Sigmoid colon (tissue), 4 donors: ENCODE measurements around the gene PDE2A.

ENCODE experiments used
- EP300 ChIP-seq, 4 donors: sonication (generic); formaldehyde crosslinking; IDR thresholded peaks; one replicate each; pipeline ENCODE4 v1.6.1; 2017; ENCODE audit warnings: antibody characterized with exemption in 4 of 4
- POLR2A ChIP-seq, 2 donors: fragments of 450-650 bp; IDR thresholded peaks; one replicate each; pipeline ENCODE4 v1.6.1; 2016; ENCODE audit warnings: antibody characterized with exemption in 2 of 2, mild to moderate bottlenecking in 2 of 2, moderate library complexity in 2 of 2
- POLR2AphosphoS5 ChIP-seq, 4 donors: sonication (generic); formaldehyde crosslinking; IDR thresholded peaks; one replicate each; pipeline ENCODE4 v1.6.1; 2017; ENCODE audit warnings: antibody characterized with exemption in 4 of 4
- TF ChIP-seq, protein P1 (sequence below), 4 experiments: fragments of 450-650 bp in 3 of 4; fragments of 200-600 bp in 1 of 4; IDR thresholded peaks; one replicate each; pipeline ENCODE4 v1.5.1; 2016 to 2019; ENCODE audit warnings: antibody characterized with exemption in 4 of 4, mild to moderate bottlenecking in 3 of 4, moderate library complexity in 2 of 4

DNA sequence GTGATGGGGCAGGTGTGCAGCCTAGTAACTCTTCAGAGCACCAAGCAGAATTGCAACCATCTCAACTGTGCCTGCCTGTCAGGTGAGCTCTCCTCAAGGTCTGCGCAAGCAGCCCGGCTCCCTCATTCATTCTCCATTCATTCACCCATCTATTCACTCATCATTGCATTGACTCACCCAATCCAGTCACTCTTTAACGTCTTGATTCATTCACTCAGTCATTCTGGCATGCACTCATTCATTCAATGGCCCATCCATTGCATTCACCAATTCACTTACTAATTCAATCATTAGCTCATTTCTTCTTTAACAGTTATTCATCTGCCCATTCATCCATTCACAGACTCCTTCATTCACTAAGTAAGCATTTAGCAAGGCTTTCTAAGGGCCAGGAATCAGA lies 111.8 kb downstream of the PDE2A start:
- TF ChIP-seq, protein P1, sequence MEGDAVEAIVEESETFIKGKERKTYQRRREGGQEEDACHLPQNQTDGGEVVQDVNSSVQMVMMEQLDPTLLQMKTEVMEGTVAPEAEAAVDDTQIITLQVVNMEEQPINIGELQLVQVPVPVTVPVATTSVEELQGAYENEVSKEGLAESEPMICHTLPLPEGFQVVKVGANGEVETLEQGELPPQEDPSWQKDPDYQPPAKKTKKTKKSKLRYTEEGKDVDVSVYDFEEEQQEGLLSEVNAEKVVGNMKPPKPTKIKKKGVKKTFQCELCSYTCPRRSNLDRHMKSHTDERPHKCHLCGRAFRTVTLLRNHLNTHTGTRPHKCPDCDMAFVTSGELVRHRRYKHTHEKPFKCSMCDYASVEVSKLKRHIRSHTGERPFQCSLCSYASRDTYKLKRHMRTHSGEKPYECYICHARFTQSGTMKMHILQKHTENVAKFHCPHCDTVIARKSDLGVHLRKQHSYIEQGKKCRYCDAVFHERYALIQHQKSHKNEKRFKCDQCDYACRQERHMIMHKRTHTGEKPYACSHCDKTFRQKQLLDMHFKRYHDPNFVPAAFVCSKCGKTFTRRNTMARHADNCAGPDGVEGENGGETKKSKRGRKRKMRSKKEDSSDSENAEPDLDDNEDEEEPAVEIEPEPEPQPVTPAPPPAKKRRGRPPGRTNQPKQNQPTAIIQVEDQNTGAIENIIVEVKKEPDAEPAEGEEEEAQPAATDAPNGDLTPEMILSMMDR (IDR thresholded peaks at IDR 0.05), result no peak
- TF ChIP-seq EP300 (IDR thresholded peaks at IDR 0.05) (no peak), POLR2A (IDR thresholded peaks at IDR 0.05) (no peak), POLR2AphosphoS5 (IDR thresholded peaks at IDR 0.05) (no peak)
